Activated CD4-positive, alpha-beta T cell treated with anti-CD3 and anti-CD28 coated beads, Interleukin-10, Interleukin-2, amounts not matched to agents 100 ng/mL and 50 ng/mL, durations not matched to agents 16 hours and 8 hours (primary cell): ENCODE measurements around the gene PPP1R2C.

ENCODE experiments used
- DNase-seq: peaks from one replicate; pipeline ENCODE4 v3.0.0-alpha.2; 2020

PPP1R2C gene

DNA sequence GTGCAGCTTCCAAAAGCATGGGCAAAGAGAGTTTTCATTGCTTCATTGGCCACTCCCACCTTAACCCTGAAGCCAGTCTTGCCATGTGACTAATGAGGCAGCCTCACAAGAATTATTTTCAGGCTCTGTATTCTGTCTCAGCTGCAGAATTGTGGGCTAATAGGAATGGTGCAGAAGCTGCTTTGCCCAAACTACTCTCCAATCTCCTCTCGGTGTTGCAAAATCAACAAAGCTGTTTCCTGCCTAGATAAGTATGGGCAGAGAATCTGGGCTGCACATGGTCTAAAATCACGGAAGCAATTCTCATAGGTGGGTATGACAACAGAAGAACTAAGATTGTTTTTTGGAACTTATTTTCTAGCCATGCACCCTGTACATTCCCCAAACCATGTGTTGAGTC is 31.4 kb downstream of the PPP1R2C start:
- no peak for DNase-seq

DNA sequence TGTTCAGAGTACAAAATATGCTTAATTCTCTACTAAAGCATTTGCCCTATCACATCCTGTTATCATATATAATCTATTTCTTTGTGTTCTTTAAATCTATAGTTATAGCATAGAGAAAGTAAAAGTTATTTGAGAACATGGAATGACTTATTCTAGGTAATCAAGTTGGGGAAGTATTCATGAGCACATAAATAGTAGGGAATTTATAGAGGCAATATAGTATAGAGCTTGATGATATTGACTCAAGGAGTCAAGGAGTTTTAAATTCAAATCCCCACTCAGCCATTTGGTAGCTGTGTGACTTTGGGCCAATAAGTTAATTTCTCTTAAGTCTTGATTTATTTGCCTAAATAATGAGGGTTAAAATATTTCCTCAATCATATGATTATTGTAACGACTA is 37.5 kb downstream of the PPP1R2C start:
- no peak for DNase-seq

DNA sequence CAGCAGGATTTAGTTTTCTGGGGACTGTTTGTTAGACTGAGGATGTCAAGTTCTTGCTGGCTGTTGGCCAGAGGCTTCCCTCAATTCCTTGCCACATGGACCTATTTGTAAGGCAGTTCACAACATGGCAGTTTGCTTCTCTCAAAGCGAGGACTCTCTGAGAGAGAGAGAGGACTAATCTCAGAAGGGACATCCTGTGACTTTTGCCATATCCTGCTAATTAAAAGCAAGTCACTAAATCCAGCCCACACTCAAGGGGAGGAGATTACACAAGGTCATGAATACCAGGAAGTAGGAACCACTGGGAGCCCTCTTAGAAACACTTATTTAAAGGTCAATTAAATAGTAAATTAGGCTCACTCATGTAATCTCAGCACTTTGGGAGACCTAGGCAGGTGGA is 38.2 kb downstream of the PPP1R2C start:
- no peak for DNase-seq

DNA sequence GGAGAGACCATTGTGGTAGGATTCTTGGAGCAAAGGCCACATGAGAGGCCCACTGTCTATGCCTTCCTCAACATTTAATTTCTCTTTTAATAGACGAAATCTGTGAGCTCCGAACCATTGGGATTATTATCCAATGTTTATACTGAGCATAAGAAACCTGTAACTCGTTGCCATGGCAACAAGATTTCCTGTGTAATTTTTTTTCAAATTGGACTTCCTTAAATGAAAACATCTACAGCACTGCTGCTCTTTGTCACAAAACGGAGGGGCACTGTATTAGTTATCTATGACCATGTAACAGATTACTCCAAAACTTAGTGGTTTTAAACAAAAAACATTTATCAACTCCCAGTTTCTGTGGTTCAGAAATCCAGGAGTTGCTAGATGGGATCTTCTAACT is 38.7 kb downstream of the PPP1R2C start:
- no peak for DNase-seq

DNA sequence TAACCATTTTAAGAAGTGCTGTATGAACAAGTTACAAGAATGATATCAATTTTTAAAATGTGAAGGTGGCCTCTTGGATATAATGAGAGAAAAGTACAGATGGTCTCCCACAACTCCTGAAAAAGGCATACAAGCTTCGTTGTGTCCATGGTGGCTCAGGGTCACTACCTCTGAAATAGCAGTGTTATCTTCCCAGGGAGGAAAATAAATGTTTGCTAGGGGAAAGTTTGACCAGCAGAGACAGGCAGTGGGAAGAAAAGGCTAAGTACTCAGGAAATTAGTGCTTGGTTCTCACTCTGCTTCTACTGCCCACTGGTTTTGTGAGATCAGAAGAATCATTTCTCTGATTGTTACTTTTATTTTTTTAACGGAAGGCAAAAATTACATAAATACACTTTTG is 39.4 kb downstream of the PPP1R2C start:
- no peak for DNase-seq

DNA sequence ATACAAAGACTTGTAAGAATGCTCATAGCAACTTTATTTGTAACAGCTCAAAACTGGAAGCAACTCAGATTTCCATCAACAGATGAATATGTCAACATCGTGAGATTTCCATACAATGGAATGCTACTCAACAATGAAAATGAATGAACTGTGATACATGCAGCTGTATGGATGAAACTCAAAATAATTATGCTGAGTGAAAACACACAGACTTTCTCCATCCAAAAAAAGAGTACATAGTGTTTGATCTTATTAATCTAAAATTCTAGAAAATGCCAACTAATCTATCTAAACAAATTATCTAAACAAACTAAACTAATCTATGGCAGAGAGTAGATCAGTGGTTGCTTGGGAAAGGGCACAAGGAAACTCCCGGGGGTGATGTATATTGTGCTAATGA is 42.7 kb downstream of the PPP1R2C start:
- DNase-seq: no peak

DNA sequence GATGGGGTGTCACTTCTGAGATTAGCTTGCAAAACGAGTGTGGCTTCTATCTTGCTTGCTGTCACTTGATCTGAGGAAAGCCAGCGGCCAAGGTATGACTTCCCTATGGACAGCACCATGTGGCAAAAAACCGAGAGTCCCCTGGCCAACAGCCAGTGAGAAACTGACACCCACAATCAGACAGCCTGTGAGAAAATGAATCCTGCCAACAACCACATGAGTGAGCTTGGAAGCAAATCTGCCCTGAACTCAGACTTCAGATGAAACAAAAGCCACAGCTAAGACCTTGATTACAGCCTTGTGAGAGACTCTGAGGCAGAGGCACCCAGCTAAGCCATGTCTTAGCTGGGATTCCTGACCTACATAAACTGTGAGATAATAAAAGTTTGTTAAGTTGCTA is 45.5 kb downstream of the PPP1R2C start:
- DNase-seq: no peak
